ENCODE measurements around the gene GALP. TPM values are rescaled to one million over a fixed set of nuclear protein-coding genes. Genes with fewer than 3 reads are reported as not detected.
"Not testable (repeated sequence)": the region's sequence is repeated elsewhere in the genome, so short reads cannot be mapped to it uniquely, and the experiment has no call there.

The GALP gene
- total RNA-seq = not detected

DNA sequence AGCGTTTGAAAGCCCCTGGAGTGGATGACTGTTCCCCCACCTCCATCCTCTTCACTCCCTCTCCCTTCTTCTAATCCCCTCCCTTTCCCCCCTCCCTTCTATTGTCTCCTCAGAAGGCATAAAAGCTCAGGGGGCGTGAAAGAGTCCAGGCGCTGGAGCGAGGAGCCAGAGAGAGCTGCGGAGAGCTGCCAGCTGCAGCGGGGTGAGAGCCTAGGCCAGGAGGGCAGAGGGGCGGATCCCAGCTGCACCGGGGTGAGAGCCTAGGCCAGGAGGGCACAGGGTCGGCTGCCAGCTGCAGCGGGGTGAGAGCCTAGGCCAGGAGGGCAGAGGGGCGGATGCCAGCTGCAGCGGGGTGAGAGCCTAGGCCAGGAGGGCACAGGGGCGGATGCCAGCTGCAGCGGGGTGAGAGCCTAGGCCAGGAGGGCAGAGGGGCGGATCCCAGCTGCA lies at the start of gene GALP:
Gene GALP, plus strand, starts transcription at position 148 of the 447 bp plus-strand sequence. CDS start 1,101 bp downstream, outside the sequence.
- H3K9me3 Mint-ChIP-seq (ENCODE audit: low read depth) = not testable (repeated sequence)

DNA sequence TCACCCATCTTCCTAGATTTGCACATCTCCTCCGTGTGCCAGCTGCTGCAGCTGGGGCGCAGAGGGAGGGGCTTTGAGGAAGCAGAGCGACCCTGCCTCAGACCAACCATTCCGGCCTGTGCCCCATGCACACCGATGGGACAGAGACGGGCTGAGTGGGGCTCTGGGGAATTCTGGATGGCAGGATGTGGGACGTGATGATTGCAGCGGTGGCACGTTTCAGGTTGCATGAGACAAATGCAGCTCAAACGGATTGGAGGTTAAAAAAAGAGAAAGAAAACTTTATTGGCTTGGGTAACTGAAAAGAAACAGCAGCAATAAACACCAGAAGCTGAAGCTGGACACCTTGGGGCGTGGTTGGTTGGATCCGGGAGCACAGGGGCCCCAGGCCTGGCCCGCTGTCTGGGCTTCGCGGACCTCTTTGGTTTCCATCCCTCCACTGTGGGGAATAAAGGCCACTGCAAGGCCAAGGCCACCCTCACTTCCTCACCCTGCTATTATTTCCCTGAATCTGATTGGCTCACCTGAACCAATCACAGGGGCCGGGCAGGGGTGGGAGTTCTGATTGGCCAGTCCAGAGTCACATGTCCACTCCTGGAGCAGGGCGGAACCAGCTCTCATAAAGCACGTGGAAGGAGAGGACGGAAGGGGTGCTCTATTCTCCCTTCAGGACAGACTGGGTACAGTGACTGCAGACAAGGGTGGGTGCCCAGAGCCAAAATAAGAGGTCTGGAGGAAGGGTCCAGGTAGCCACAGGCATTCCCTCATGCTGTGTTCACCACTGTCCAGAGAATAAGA lies 48.6 kb upstream of the GALP start:
- H3K27me3 Mint-ChIP-seq = no peaks in the 10 kb centered on the region
- H3K4me3 Mint-ChIP-seq = no peak overlapping the region
- H3K9me3 Mint-ChIP-seq (ENCODE audit: low read depth) = no peaks in the 10 kb centered on the region
- CTCF ChIA-PET = no interaction called here
- no peak for DNase-seq
- no peaks in the 10 kb centered on the region for H3K36me3 Mint-ChIP-seq (ENCODE audit: low read depth)
- no peak for ATAC-seq
- H3K4me1 Mint-ChIP-seq = peaks cover 16% of the 10 kb centered on the region
- H3K27ac Mint-ChIP-seq = no peak overlapping the region
- intact Hi-C loops (cut with DNase I, micrococcal nuclease) = loop anchor here in 1 of 2 experiments (10.0 kb wide), 2 partner anchors 742 to 1012 kb away; partner anchors contain the start of genes PPP1R12C, RPL28 and TMEM238
- POLR2A ChIA-PET = no interaction called here

More for the DNA sequence above, at the start of gene GALP:
- H3K27ac Mint-ChIP-seq; H3K4me3 Mint-ChIP-seq; CTCF ChIA-PET; POLR2A ChIA-PET; DNase-seq; ATAC-seq; H3K4me1 Mint-ChIP-seq; intact Hi-C loops (cut with DNase I, micrococcal nuclease); H3K27me3 Mint-ChIP-seq; H3K36me3 Mint-ChIP-seq (ENCODE audit: low read depth): not testable (repeated sequence)

DNA sequence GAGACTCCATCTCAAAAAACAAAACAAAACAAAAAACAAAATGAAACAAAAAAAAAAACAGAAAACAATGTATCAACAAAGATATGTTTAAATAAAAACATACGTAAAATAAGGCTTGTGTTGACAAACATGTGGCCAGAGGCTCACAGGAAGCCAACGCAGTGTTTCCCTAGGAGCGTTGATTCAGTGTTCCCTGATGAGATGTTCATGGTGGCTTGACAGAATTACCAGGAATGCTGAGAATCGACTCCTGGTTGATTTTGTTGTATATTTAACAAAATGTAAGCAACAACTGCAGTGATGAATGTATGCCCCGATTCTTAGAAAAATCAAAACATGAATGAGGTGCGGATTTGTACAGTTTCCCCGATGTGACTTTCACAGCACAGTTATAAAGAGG lies 45.8 kb upstream of the GALP start:
- H3K4me3 Mint-ChIP-seq = no peak overlapping the region
- ChIA-PET POLR2A (no interaction called here), CTCF (no interaction called here)
- peaks cover 5% of the 10 kb centered on the region for H3K4me1 Mint-ChIP-seq
- intact Hi-C loops (cut with DNase I, micrococcal nuclease) = no loop called here
- H3K36me3 Mint-ChIP-seq (ENCODE audit: low read depth) = no peaks in the 10 kb centered on the region
- H3K9me3 Mint-ChIP-seq (ENCODE audit: low read depth) = no peaks in the 10 kb centered on the region
- H3K27me3 Mint-ChIP-seq = no peaks in the 10 kb centered on the region
- ATAC-seq (no peak), DNase-seq (no peak)
- no peak overlapping the region for H3K27ac Mint-ChIP-seq

DNA sequence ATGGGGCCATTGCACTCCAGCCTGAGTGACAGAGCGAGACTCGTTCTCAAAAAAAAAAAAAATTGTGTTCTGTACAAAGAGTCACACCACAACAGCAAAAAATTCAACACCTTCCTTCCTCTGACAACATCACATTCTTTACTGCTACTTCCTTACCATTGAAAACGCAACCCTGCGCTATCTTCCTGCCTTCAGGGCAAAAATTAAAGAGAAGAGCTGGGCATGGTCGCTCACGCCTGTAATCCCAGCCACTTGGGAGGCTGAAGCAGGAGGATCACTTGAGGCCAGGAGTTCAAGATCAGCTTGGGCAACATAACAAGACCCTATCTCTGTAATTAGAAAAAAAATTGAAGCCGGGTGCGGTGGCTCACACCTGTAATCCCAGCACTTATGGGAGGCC lies 44.2 kb upstream of the GALP start:
- POLR2A ChIA-PET = no interaction called here

DNA sequence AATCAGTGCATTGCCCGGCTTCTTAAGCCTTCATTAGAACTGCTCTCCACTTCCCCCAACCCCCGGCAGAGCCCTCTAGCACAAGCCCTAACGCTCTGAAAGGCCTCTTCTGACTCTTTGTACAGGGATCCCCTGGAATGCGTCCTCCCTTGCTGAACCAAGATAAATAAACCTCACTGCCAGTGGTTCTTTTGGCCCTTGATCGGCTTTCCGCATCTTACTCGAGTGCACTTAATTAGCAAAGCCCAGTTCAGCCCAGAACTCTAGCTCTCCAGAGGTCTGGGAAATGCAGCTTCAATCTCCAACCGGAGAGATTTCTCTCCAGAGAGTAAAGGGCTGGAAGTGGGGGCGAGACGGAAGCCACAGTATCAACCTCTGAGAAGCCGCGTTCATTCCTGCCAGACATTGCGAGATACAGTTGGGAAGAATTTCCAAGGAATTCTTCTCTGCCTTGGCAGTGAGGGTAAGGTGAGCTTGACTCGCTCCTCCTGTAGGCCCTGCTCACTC lies 43.4 kb upstream of the GALP start:
- no peak for ATAC-seq
- intact Hi-C loops (cut with DNase I, micrococcal nuclease) = no loop called here
- H3K36me3 Mint-ChIP-seq (ENCODE audit: low read depth) = no peaks in the 10 kb centered on the region
- no peak for DNase-seq
- no peak overlapping the region for H3K27ac Mint-ChIP-seq
- CTCF ChIA-PET = interaction anchor here (0.5 to 0.6 kb wide), 2 partner anchors 66 to 336 kb away, joined by 3 read pairs; no protein-coding TSS in a partner anchor
- H3K27me3 Mint-ChIP-seq = no peaks in the 10 kb centered on the region
- H3K4me3 Mint-ChIP-seq = no peak overlapping the region
- no peaks in the 10 kb centered on the region for H3K4me1 Mint-ChIP-seq
- H3K9me3 Mint-ChIP-seq (ENCODE audit: low read depth) = no peaks in the 10 kb centered on the region
- POLR2A ChIA-PET = no interaction called here

More for the DNA sequence above, 44.2 kb upstream of the GALP start:
- no peak overlapping the region for H3K4me3 Mint-ChIP-seq
- no peak for ATAC-seq
- CTCF ChIA-PET = no interaction called here
- no peak for DNase-seq
- no peak overlapping the region for H3K27ac Mint-ChIP-seq
- no peaks in the 10 kb centered on the region for H3K27me3 Mint-ChIP-seq
- no peaks in the 10 kb centered on the region for H3K36me3 Mint-ChIP-seq (ENCODE audit: low read depth)
- H3K4me1 Mint-ChIP-seq = no peaks in the 10 kb centered on the region
- intact Hi-C loops (cut with DNase I, micrococcal nuclease) = no loop called here
- H3K9me3 Mint-ChIP-seq (ENCODE audit: low read depth) = no peaks in the 10 kb centered on the region

DNA sequence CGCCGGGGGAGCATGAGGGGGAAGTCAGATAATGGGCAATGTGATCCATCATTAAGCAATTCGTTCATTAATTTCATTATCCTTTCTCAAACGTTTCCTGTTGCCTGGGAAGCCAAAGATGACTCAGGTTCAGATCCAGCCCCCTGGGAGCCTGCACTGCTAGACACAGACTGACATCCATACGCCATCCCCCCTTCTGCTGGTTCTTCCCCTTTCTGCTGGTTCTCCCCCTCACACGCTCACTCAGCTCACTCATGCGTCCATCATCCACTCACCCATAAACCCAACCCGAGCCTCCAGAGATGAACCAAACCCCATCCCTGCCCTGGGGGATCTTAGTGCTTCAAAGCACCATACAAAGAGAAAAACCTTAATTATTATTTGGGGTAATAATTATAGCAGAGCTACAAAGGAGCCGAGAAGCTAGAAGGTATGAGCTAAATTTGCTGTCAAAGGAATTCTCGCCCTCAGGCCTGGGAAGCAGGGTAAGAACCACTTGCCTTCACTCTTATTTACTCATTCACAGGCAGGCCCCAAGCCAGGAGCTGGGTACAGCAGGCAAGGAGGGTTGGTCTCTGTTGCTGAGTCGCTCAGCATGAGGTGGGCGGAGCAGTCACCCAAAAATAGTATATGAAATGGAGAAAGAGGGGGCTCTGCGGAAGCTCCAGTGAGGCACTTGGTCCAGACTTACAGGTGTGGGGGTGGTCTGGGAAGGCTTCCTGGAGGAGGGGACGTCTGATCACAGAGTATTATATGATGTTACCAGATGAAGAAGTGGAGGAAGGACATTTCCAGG lies 41.8 kb upstream of the GALP start:
- Mint-ChIP-seq H3K4me1 (no peaks in the 10 kb centered on the region), H3K36me3 (ENCODE audit: low read depth) (no peaks in the 10 kb centered on the region), H3K27me3 (no peaks in the 10 kb centered on the region), H3K4me3 (no peak overlapping the region), H3K9me3 (ENCODE audit: low read depth) (no peaks in the 10 kb centered on the region), H3K27ac (no peak overlapping the region)
- ChIA-PET POLR2A (no interaction called here), CTCF (interaction anchor here (0.7 kb wide), 1 partner anchor 29 kb away, joined by 3 read pairs; no protein-coding TSS in a partner anchor)
- DNase-seq (no peak), ATAC-seq (no peak)
- intact Hi-C loops (cut with DNase I, micrococcal nuclease) = no loop called here

DNA sequence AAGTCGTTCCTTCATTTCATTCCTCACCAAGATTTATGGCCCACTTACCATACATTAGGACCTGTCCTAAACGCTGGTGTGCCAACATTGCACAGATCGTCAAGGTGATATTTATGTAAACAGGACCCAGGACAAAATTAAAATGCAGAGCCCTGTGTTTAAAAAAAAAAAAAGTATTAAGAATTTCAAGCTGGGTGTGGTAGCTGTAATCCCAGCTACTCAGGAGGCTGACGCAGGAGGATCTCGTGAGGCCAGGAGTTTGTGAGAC lies 41.2 kb upstream of the GALP start:
- no peak for DNase-seq
- H3K4me1 Mint-ChIP-seq = peaks cover 2% of the 10 kb centered on the region
- ATAC-seq = no peak
- no peak overlapping the region for H3K4me3 Mint-ChIP-seq
- ChIA-PET CTCF (interaction anchor here (0.7 kb wide), 1 partner anchor 28 kb away, joined by 3 read pairs; no protein-coding TSS in a partner anchor), POLR2A (no interaction called here)
- intact Hi-C loops (cut with DNase I, micrococcal nuclease) = no loop called here
- no peaks in the 10 kb centered on the region for H3K27me3 Mint-ChIP-seq
- no peaks in the 10 kb centered on the region for H3K9me3 Mint-ChIP-seq (ENCODE audit: low read depth)
- no peaks in the 10 kb centered on the region for H3K36me3 Mint-ChIP-seq (ENCODE audit: low read depth)
- no peak overlapping the region for H3K27ac Mint-ChIP-seq

DNA sequence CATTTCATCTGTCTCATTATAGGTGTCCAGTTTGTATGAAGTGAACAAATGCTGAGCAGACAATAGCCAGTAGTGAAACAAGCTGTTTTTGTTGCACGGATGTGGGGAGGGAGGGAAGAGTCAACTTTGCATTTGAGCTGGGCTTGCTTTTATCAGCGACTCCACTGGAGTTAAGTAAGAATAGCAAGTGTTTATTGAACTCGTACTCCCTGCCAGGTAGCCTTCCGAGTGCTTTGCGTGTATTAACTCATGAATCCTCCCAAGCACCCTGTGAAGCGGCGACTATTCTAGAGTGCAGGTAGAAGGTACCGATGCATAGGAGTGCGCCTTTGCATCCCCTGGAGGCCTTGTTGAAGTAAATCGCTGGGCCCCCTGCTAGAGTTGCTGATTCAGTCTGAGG lies 39.4 kb upstream of the GALP start:
- ChIA-PET CTCF (no interaction called here), POLR2A (no interaction called here)
- ATAC-seq = no peak
- peaks cover 9% of the 10 kb centered on the region for H3K4me1 Mint-ChIP-seq
- DNase-seq = no peak
- no peaks in the 10 kb centered on the region for H3K36me3 Mint-ChIP-seq (ENCODE audit: low read depth)
- H3K4me3 Mint-ChIP-seq = no peak overlapping the region
- H3K9me3 Mint-ChIP-seq (ENCODE audit: low read depth) = no peaks in the 10 kb centered on the region
- intact Hi-C loops (cut with DNase I, micrococcal nuclease) = no loop called here
- H3K27me3 Mint-ChIP-seq = no peaks in the 10 kb centered on the region
- H3K27ac Mint-ChIP-seq = no peak overlapping the region

DNA sequence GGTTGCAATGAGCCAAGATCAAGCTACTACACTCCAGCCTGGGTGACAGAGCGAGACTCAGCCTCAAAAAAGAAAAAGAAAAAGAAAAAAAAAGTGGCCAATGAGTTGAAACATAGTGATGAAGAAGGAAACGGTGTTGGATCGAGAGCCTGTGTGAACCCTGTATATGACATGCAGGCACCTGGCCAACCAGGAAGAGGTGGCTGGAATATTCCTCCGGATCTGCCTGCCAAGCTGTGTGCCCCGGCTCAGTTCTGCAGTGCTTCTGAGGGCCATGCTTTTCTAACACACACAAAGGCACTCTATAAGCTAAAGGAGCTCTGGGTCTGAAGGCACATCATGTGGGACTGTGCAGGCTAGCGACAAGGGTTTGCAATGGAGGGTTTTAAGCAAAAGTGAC lies 38.4 kb upstream of the GALP start:
- H3K4me3 Mint-ChIP-seq = no peak overlapping the region
- CTCF ChIA-PET = interaction anchor here (0.5 to 0.6 kb wide), 2 partner anchors 1514 to 1857 kb away, joined by 3 read pairs; no protein-coding TSS in a partner anchor
- no peaks in the 10 kb centered on the region for H3K36me3 Mint-ChIP-seq (ENCODE audit: low read depth)
- peaks cover 16% of the 10 kb centered on the region for H3K4me1 Mint-ChIP-seq
- POLR2A ChIA-PET = no interaction called here
- DNase-seq (no peak), ATAC-seq (no peak)
- intact Hi-C loops (cut with DNase I, micrococcal nuclease) = no loop called here
- no peaks in the 10 kb centered on the region for H3K27me3 Mint-ChIP-seq
- no peak overlapping the region for H3K27ac Mint-ChIP-seq
- no peaks in the 10 kb centered on the region for H3K9me3 Mint-ChIP-seq (ENCODE audit: low read depth)

DNA sequence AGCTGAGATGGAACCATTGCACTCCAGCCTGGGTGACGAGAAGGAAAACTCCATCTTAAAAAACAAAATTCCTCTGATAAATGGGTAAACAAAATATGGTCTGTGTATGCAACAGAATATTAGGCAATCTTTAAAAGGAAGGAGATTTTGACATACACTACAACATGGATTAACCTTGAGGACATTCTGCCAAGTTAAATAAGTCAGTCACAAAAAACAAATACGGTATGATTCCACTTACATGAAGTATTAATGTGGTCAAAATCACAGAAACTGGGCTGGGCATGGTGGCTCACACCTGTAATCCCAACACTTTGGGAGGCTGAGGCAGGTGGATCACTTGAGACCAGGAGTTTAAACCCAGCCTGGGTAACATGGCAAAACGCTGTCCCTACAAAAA lies 37.7 kb upstream of the GALP start:
- Mint-ChIP-seq H3K9me3 (ENCODE audit: low read depth) (no peaks in the 10 kb centered on the region), H3K27ac (no peak overlapping the region), H3K4me3 (no peak overlapping the region), H3K4me1 (peaks cover 21% of the 10 kb centered on the region), H3K27me3 (no peaks in the 10 kb centered on the region), H3K36me3 (ENCODE audit: low read depth) (no peaks in the 10 kb centered on the region)
- ATAC-seq (no peak), DNase-seq (no peak)
- intact Hi-C loops (cut with DNase I, micrococcal nuclease) = no loop called here
- POLR2A ChIA-PET = no interaction called here
- CTCF ChIA-PET = interaction anchor here (0.6 to 0.7 kb wide), 2 partner anchors 13 to 172 kb away, joined by 3 to 5 read pairs; no protein-coding TSS in a partner anchor

DNA sequence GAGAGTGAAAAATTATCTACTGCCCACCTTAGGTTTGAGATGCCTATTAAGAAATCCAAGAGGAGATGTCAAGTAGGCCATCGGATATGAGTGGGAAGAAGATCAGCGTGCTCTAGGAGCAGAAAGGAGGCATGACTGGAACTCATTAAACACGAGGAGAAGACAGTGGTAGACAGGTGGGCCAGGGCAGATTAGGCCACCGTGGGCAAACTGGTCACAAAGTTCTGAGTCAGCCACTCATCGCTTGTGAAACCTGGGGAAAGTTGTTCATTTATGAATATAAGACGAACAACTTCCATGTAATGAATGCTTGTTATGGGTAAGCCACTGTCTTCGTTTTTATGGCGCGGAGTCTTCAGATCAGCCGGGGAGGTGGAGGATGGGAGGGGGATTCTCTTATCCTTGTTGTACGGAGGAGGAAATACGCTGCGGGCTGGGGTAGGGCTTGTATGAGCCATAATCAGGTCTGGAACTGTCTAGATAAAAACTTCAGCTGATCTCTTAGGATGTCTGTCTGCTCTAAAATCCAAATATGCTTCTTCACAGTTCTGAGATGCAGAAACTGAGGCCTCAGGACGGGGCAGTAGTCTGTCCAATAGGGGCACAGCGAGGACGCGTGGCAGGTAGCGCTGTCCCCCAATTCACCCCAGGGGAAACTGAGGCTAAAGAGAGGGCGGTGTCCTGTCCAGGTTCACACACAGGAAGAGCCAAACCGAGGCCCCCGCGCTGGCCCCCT lies 35.8 kb upstream of the GALP start:
- H3K27me3 Mint-ChIP-seq = no peaks in the 10 kb centered on the region
- ATAC-seq = no peak
- peak; percentile 37 for DNase-seq
- ChIA-PET POLR2A (interaction anchor here (3.8 kb wide), 1 partner anchor 19 kb away, joined by 19 read pairs; the partner anchor contains the start of gene ZNF787), CTCF (interaction anchor here (0.9 kb wide), 1 partner anchor 17 kb away, joined by 4 read pairs; no protein-coding TSS in a partner anchor)
- no peaks in the 10 kb centered on the region for H3K36me3 Mint-ChIP-seq (ENCODE audit: low read depth)
- peaks cover 31% of the 10 kb centered on the region for H3K4me1 Mint-ChIP-seq
- H3K4me3 Mint-ChIP-seq = peak overlapping the region; percentile 89
- H3K9me3 Mint-ChIP-seq (ENCODE audit: low read depth) = no peaks in the 10 kb centered on the region
- H3K27ac Mint-ChIP-seq = peak overlapping the region; percentile 94
- intact Hi-C loops (cut with DNase I, micrococcal nuclease) = loop anchor here (1.0 to 2.0 kb wide), 7 partner anchors 19 to 881 kb away; partner anchors contain the start of genes PPP6R1 (in 1 of the 2), U2AF2 (in 1 of the 2), ZNF582 (in 1 of the 2) and ZNF628 (in 1 of the 2)

All from activated CD4-positive, alpha-beta T cell treated with anti-CD3 and anti-CD28 coated beads for 36 hours (primary cell).